Stomach (tissue), 9 donors: ENCODE measurements around the gene SHISA3. TPM values are rescaled to one million over a fixed set of nuclear protein-coding genes. Genes with fewer than 3 reads are reported as not detected.

Experiments
- DNase-seq, 2 donors: peaks; one replicate each; pipeline versions ENCODE4 v3.0.0 to v3.0.0-alpha.2; 2013 to 2019
- H3K27ac ChIP-seq, 5 donors: fragments of 200-600 bp in 4 of 5; sonication (generic) in 4 of 5; one replicate each; pipeline ENCODE4 v1.5.1; 2013 to 2019; ENCODE audit warnings: mild to moderate bottlenecking in 1 of 5, moderate library complexity in 1 of 5
- H3K27me3 ChIP-seq, 3 donors: fragments of 200-600 bp; sonication (generic); one replicate each; pipeline ENCODE4 v1.5.1; 2017 to 2019; ENCODE audit warnings: mixed run types in 1 of 3
- H3K36me3 ChIP-seq, 4 donors: fragments of 200-600 bp; sonication (generic); 1 replicate in 3 of 4; 2 replicates in 1 of 4; pipeline ENCODE4 v1.5.1; 2016 to 2019
- H3K4me1 ChIP-seq, 4 donors: fragments of 200-600 bp; sonication (generic); one replicate each; pipeline ENCODE4 v1.5.1; 2016 to 2019
- H3K4me3 ChIP-seq, 4 donors: fragments of 200-600 bp; sonication (generic) in 3 of 4; one replicate each; pipeline ENCODE4 v1.5.1; 2016 to 2019; ENCODE audit warnings: mild to moderate bottlenecking in 1 of 4
- H3K9me3 ChIP-seq, 4 donors: fragments of 200-600 bp; sonication (generic); one replicate each; pipeline ENCODE4 v1.5.1; 2016 to 2019
- EP300 ChIP-seq: sonication (generic); formaldehyde crosslinking; IDR thresholded peaks from one replicate; pipeline ENCODE4 v1.6.1; 2017; ENCODE audit warnings: antibody characterized with exemption
- POLR2A ChIP-seq, 4 donors: fragments of 450-650 bp; IDR thresholded peaks; one replicate each; pipeline ENCODE4 v1.6.1; 2016; ENCODE audit warnings: antibody characterized with exemption in 4 of 4, control low read depth in 2 of 4, mild to moderate bottlenecking in 1 of 4, moderate library complexity in 1 of 4
- POLR2AphosphoS5 ChIP-seq, 3 donors: sonication (generic); formaldehyde crosslinking; IDR thresholded peaks; one replicate each; pipeline ENCODE4 v1.6.1; 2016; ENCODE audit warnings: antibody characterized with exemption in 3 of 3
- WGBS, 5 donors: extraction: QIAGEN DNeasy Blood & Tissue Kit in 3 of 5; methylation state at CpG; one replicate each; pipeline versions ENCODE4 v1.1.5 to v1.1.7; 2013 to 2018; 5-methylcytosine and 5-hydroxymethylcytosine counted together
- intact Hi-C: fragments of 100-400 bp; cut with DNase I; formaldehyde crosslinking; loops from one replicate; pipeline ENCODE4 v1.15.1; 2023; ENCODE audit warnings: low total_unique reads
- polyA plus RNA-seq, 3 donors: library from polyadenylated mRNA; stranded (reverse); fragments of 200-250 nt; gene quantifications; one replicate each; pipeline ENCODE4 v1.2.3, GENCODE V29; 2013
- total RNA-seq, 5 donors: library from RNA; depleted of rRNA; stranded (reverse); fragments of >200 nt; gene quantifications; one replicate each; pipeline versions ENCODE4 v1.1.0 to v1.2.3, GENCODE V29; 2014 to 2016
- TF ChIP-seq, protein P1 (sequence below), 7 experiments: fragments of 450-650 bp in 4 of 7; fragments of 200-600 bp in 3 of 7; sonication (generic) in 3 of 7; IDR thresholded peaks; one replicate each; pipeline ENCODE4 v1.5.1; 2016 to 2019; ENCODE audit warnings: antibody characterized with exemption in 7 of 7, control low read depth in 2 of 7, mild to moderate bottlenecking in 1 of 7
- donor health status: healthy with polysubstance abuse.
- donor health status: Bipolar disorder and iron deficiency.
- donor health status: healthy.

SHISA3 gene
- total and polyA plus RNA-seq, 8 donors = 0.44 to 8.4 (median 1.7) TPM; not detected in 1

DNA sequence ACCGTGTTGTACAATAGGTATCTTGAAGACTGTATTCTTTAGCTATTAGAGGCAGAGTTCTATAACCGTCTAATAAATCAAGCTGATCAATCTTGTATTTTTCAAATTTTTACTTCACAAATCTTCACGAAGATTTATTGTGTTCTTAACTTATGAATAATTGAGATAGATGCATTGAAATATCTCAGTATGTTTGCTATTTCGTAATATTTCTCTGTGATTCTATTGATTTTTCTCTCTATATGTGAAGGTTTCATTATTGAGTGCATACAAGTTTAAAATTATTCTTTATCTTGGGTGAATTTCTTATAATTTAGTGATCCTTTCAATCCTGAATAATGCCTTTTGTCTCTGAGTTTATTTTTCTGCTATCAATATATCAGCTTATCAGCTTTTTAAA, 19.8 kb upstream of the SHISA3 start:
- Histone ChIP-seq H3K4me3 (no peak overlapping the region), H3K27me3 (peaks cover 0 to 9% (median 0%) of the 10 kb centered on the region in 3 donors), H3K9me3 (no peaks in the 10 kb centered on the region), H3K36me3 (no peaks in the 10 kb centered on the region), H3K27ac (no peak overlapping the region), H3K4me1 (no peaks in the 10 kb centered on the region)
- TF ChIP-seq POLR2AphosphoS5 (IDR thresholded peaks at IDR 0.05) (no peak), EP300 (no peak), POLR2A (IDR thresholded peaks at IDR 0.05) (no peak)
- TF ChIP-seq, protein P1, sequence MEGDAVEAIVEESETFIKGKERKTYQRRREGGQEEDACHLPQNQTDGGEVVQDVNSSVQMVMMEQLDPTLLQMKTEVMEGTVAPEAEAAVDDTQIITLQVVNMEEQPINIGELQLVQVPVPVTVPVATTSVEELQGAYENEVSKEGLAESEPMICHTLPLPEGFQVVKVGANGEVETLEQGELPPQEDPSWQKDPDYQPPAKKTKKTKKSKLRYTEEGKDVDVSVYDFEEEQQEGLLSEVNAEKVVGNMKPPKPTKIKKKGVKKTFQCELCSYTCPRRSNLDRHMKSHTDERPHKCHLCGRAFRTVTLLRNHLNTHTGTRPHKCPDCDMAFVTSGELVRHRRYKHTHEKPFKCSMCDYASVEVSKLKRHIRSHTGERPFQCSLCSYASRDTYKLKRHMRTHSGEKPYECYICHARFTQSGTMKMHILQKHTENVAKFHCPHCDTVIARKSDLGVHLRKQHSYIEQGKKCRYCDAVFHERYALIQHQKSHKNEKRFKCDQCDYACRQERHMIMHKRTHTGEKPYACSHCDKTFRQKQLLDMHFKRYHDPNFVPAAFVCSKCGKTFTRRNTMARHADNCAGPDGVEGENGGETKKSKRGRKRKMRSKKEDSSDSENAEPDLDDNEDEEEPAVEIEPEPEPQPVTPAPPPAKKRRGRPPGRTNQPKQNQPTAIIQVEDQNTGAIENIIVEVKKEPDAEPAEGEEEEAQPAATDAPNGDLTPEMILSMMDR (IDR thresholded peaks at IDR 0.05) = no peak
- 78 to 86% (median 82%) methylated on average over 4 of the region's 4 CpGs for WGBS, 5 donors
- DNase-seq = no peak
- intact Hi-C loops = no loop called here

DNA sequence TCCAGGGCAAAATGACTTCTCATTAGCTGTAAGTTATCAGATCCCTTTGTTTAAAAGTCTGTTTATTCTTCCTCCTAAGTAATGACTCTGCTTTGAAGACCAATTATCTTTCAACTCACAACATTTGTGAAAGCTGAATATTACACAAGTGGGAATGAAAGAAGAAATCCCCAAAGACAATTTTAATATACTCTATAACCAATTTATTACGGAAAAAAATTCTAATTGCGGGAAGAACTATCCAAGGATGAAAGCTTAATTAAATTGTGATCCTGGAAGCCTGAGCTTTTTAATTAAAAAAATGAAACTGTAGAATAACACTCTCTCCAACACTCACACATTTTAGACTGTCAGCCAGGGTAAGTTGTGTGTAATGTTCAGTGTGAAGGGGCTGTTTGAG, 15.6 kb upstream of the SHISA3 start:
- no peak overlapping the region for H3K27ac ChIP-seq
- peaks cover 0 to 9% (median 0%) of the 10 kb centered on the region in 3 donors for H3K27me3 ChIP-seq
- TF ChIP-seq, protein P1 (IDR thresholded peaks at IDR 0.05) = no peak
- TF ChIP-seq EP300 (no peak), POLR2A (IDR thresholded peaks at IDR 0.05) (no peak), POLR2AphosphoS5 (IDR thresholded peaks at IDR 0.05) (no peak)
- no peaks in the 10 kb centered on the region for H3K36me3 ChIP-seq
- WGBS, 5 donors = 89 to 99% (median 97%) methylated on average over 2 of the region's 2 CpGs
- no peaks in the 10 kb centered on the region for H3K9me3 ChIP-seq
- no peaks in the 10 kb centered on the region for H3K4me1 ChIP-seq
- no peak for DNase-seq
- H3K4me3 ChIP-seq = no peak overlapping the region
- intact Hi-C loops = no loop called here

- intact Hi-C loops = no loop called here
- H3K36me3 ChIP-seq = no peaks in the 10 kb centered on the region
- 95 to 100% (median 100%) methylated on average over 1 of the region's 1 CpG for WGBS, 5 donors
Observed at GRCh38 chr4:42385516-42385915, 11.8 kb upstream of the SHISA3 start.

GRCh38 chr4:42390622-42391354, 6.5 kb upstream of the SHISA3 start:
- Histone ChIP-seq H3K4me1 (no peaks in the 10 kb centered on the region), H3K4me3 (no peak overlapping the region), H3K27me3 (peaks cover 0 to 19% (median 0%) of the 10 kb centered on the region in 3 donors), H3K36me3 (no peaks in the 10 kb centered on the region), H3K9me3 (no peaks in the 10 kb centered on the region), H3K27ac (no peak overlapping the region)
- intact Hi-C loops = no loop called here
- WGBS, 5 donors = 43 to 54% (median 46%) methylated on average over 10 of the region's 10 CpGs
- DNase-seq = peak in 1 of 2 donors; percentile 18
- TF ChIP-seq, protein P1 (IDR thresholded peaks at IDR 0.05) = no peak
- TF ChIP-seq EP300 = no peak
- no peak for TF ChIP-seq POLR2A (IDR thresholded peaks at IDR 0.05)
- no peak for TF ChIP-seq POLR2AphosphoS5 (IDR thresholded peaks at IDR 0.05)

More at GRCh38 chr4:42385516-42385915, 11.8 kb upstream of the SHISA3 start:
- DNase-seq = peak in 1 of 2 donors; percentile 57
- Histone ChIP-seq H3K4me1 (no peaks in the 10 kb centered on the region), H3K4me3 (no peak overlapping the region), H3K27me3 (peaks cover 0 to under 1% (median 0%) of the 10 kb centered on the region in 3 donors), H3K9me3 (no peaks in the 10 kb centered on the region), H3K27ac (no peak overlapping the region)
- TF ChIP-seq EP300 = no peak
- TF ChIP-seq, protein P1 (IDR thresholded peaks at IDR 0.05) = no peak
